Dermis lymphatic vessel endothelial cell (primary cell): ENCODE measurements around the gene RPL13A. TPM values are rescaled to one million over a fixed set of nuclear protein-coding genes. Genes with fewer than 3 reads are reported as not detected.

Experiments used
- total RNA-seq: library from RNA; depleted of rRNA; stranded (reverse); fragments of >200 nt; gene quantifications from 2 replicates; pipeline ENCODE4 v1.2.1, GENCODE V29; 2014

Gene RPL13A
- total RNA-seq = 4,546 and 5,479 TPM in 2 replicates

DNA sequence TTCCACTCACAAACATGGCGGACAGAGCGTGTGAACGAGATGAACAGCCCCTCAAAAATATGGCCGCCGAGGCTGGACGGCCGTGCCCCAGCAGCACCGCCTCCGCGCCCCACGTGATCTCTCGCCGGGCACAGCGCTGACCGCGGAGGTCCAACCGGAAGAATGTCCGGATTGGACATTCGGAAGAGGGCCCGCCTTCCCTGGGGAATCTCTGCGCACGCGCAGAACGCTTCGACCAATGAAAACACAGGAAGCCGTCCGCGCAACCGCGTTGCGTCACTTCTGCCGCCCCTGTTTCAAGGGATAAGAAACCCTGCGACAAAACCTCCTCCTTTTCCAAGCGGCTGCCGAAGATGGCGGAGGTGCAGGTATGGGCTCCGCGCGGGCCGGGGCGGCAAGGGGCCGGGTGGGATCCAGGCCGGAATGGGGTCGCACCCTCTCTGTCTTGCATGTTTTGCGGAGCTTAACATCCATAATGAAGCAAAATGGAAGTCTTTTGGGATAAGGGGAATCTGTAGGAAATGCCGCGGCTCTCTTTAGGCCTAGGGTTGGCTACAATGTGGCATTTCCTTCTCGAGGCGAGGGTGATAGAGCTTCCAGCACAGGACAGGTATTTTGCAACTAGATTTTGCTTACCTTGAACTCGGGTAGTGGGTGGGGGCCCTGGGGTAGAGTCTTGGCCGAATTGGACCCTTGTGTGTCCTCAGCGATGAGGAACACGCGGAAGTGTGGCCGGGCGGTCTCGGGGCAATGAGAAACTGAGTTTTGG is at the start of gene RPL13A:
Gene RPL13A (plus strand): TSS at position 332 of the 769 bp plus-strand sequence. CDS start 22 bp downstream, at position 354.

GRCh38 chr19:49441210-49441959 is 46.0 kb upstream of the RPL13A start, which contains the start of gene SLC17A7:
TSS of gene SLC17A7 (minus strand) at chr19:49441527. CDS start at chr19:49441379, 148 bp downstream.

GRCh38 chr19:49451430-49452181 is 35.8 kb upstream of the RPL13A start, which contains the start of gene PIH1D1:
TSS of gene PIH1D1 (minus strand) at chr19:49451814. CDS start at chr19:49451574, 240 bp downstream.

GRCh38 chr19:49453013-49453756 is 34.2 kb upstream of the RPL13A start, which contains the start of gene ALDH16A1:
TSS of gene ALDH16A1 (plus strand) at chr19:49453225. CDS start at chr19:49453332, 107 bp downstream.

GRCh38 chr19:49473868-49474541 is 13.4 kb upstream of the RPL13A start, which contains the start of gene FLT3LG:
TSS of gene FLT3LG (plus strand) at chr19:49474215. CDS start at chr19:49474640, 425 bp downstream.

Other genes with a start within 250 kb of the RPL13A start
- 0.43 and 0.52 TPM in 2 replicates for gene SLC6A16, start 162.4 kb upstream of the RPL13A start, total RNA-seq
- gene CD37, start 152.2 kb upstream of the RPL13A start, total RNA-seq = not detected in 2 replicates
- gene TEAD2, start 125.2 kb upstream of the RPL13A start, total RNA-seq = 61.4 and 79.1 TPM in 2 replicates
- gene DKKL1, start 123.7 kb upstream of the RPL13A start, total RNA-seq = 0.34 and 0.43 TPM in 2 replicates
- not detected in 2 replicates for gene KASH5, start 99.4 kb upstream of the RPL13A start, total RNA-seq
- gene PTH2, start 64.2 kb upstream of the RPL13A start, total RNA-seq = not detected in 2 replicates
- gene GFY, start 62.2 kb upstream of the RPL13A start, total RNA-seq = not detected in 2 replicates
- 0.22 and 0.26 TPM in 2 replicates for gene SLC17A7, start 46.1 kb upstream of the RPL13A start, total RNA-seq
- 141 and 154 TPM in 2 replicates for gene PIH1D1, start 35.8 kb upstream of the RPL13A start, total RNA-seq
- gene ALDH16A1, start 34.4 kb upstream of the RPL13A start, total RNA-seq = 54.6 and 58.0 TPM in 2 replicates
- 0.60 and 1.4 TPM in 2 replicates for gene FLT3LG, start 13.4 kb upstream of the RPL13A start, total RNA-seq
- gene RPS11, start 8.8 kb downstream of the RPL13A start, total RNA-seq = 2,954 and 3,854 TPM in 2 replicates
- 152 and 195 TPM in 2 replicates for gene FCGRT, start 25.1 kb downstream of the RPL13A start, total RNA-seq
- 3.7 and 7.8 TPM in 2 replicates for gene RCN3, start 40.4 kb downstream of the RPL13A start, total RNA-seq
- 83.2 and 95.1 TPM in 2 replicates for gene NOSIP, start 92.9 kb downstream of the RPL13A start, total RNA-seq
- 9.0 and 12.1 TPM in 2 replicates for gene PRRG2, start 93.7 kb downstream of the RPL13A start, total RNA-seq
- 1.0 and 1.6 TPM in 2 replicates for gene PRR12, start 103.6 kb downstream of the RPL13A start, total RNA-seq
- gene RRAS, start 152.5 kb downstream of the RPL13A start, total RNA-seq = 13.0 and 20.7 TPM in 2 replicates
- gene SCAF1, start 154.6 kb downstream of the RPL13A start, total RNA-seq = 4.3 and 4.9 TPM in 2 replicates
- gene IRF3, start 178.2 kb downstream of the RPL13A start, total RNA-seq = 28.6 and 36.0 TPM in 2 replicates
- gene BCL2L12, start 178.3 kb downstream of the RPL13A start, total RNA-seq = 2.6 and 3.4 TPM in 2 replicates
- gene PRMT1, start 189.7 kb downstream of the RPL13A start, total RNA-seq = 308 and 326 TPM in 2 replicates
- gene ADM5, start 202.0 kb downstream of the RPL13A start, total RNA-seq = 0.22 and 0.52 TPM in 2 replicates
- gene CPT1C, start 203.5 kb downstream of the RPL13A start, total RNA-seq = 11.8 and 12.5 TPM in 2 replicates